H1 (cell line): ENCODE results near the gene CFAP141. TPM values are rescaled to one million over a fixed set of nuclear protein-coding genes. Genes with fewer than 3 reads are reported as not detected.

Experiments used
- CTCF ChIA-PET: fragments of 300-600 bp; sonication (Branson Sonifier 250); formaldehyde crosslinking; loops from one replicate; lab custom pipeline; 2021; ENCODE audit not compliant: partially characterized antibody; lab: Charles Lee
- POLR2A ChIA-PET: fragments of 300-600 bp; sonication (Branson Sonifier 250); formaldehyde crosslinking; loops from one replicate; lab custom pipeline; 2021; ENCODE audit warnings: inconsistent platforms; ENCODE audit not compliant: partially characterized antibody; lab: Charles Lee
- DNase-seq, 2 experiments: peaks; one replicate each; pipeline versions ENCODE4 v3.0.0 to v3.0.0-alpha.2; 2010 to 2022; ENCODE audit warnings: low spot score in 2 of 2, low read depth in 1 of 2, mixed read lengths in 1 of 2
- FAIRE-seq: peaks from 2 replicates; lab custom pipeline; 2011; peaks lifted over from hg19 to GRCh38; lab: Jason Lieb, UNC
- H2AFZ ChIP-seq: 2 replicates; pipeline ENCODE4 v1.8.1; 2012; ENCODE audit warnings: low read length, inconsistent platforms
- H2AK5ac ChIP-seq: 2 replicates; pipeline ENCODE4 v1.6.1; 2013; ENCODE audit warnings: low read depth, low read length
- H2BK120ac ChIP-seq: replicated peaks from 2 replicates; pipeline ENCODE3; 2013; ENCODE audit warnings: low read depth, low read length, inconsistent platforms
- H2BK12ac ChIP-seq: 2 replicates; pipeline ENCODE4 v1.6.1; 2013; ENCODE audit warnings: low read depth, low read length
- H2BK15ac ChIP-seq: 2 replicates; pipeline ENCODE4 v1.6.1; 2013; ENCODE audit warnings: low read length
- H2BK20ac ChIP-seq: 2 replicates; pipeline ENCODE4 v1.6.1; 2013; ENCODE audit warnings: low read length
- H2BK5ac ChIP-seq: 2 replicates; pipeline ENCODE4 v1.6.1; 2013; ENCODE audit warnings: low read depth, low read length
- H3K14ac ChIP-seq: 2 replicates; pipeline ENCODE4 v1.6.1; 2013; ENCODE audit warnings: inconsistent platforms; ENCODE audit not compliant: insufficient read length
- H3K18ac ChIP-seq: 2 replicates; pipeline ENCODE4 v1.6.1; 2013; ENCODE audit warnings: low read length; ENCODE audit errors: extremely low read depth
- H3K23ac ChIP-seq: 2 replicates; pipeline ENCODE4 v1.6.1; 2013; ENCODE audit warnings: inconsistent platforms; ENCODE audit not compliant: insufficient read length
- H3K23me2 ChIP-seq: 2 replicates; pipeline ENCODE4 v1.6.1; 2013; ENCODE audit warnings: low read depth, low read length
- H3K27ac ChIP-seq: 2 replicates; pipeline ENCODE4 v1.6.1; 2011; ENCODE audit warnings: low read depth, low read length, inconsistent platforms
- H3K27me3 ChIP-seq, 4 experiments: replicated peaks in 1 of 4; 1 replicate in 1 of 4; 2 replicates in 3 of 4; pipeline versions ENCODE4 v1.6.1 to v1.8.1; 2011 to 2013; ENCODE audit warnings: low read length in 3 of 4, mild to moderate bottlenecking in 3 of 4, inconsistent platforms in 2 of 4, mixed read lengths in 2 of 4, moderate library complexity in 1 of 4; ENCODE audit not compliant: control insufficient read depth in 3 of 4, insufficient read depth in 3 of 4; ENCODE audit errors: extremely low read depth in 1 of 4
- H3K36me3 ChIP-seq, 4 experiments: 2 replicates each; pipeline versions ENCODE4 v1.6.1 to v1.8.1; 2011 to 2013; ENCODE audit warnings: mild to moderate bottlenecking in 4 of 4, low read length in 3 of 4, moderate library complexity in 2 of 4, control low read depth in 1 of 4, inconsistent platforms in 1 of 4; ENCODE audit not compliant: insufficient read depth in 4 of 4, control insufficient read depth in 2 of 4
- H3K4ac ChIP-seq: replicated peaks from 2 replicates; pipeline ENCODE3; 2013; ENCODE audit warnings: low read length, low read depth, mixed read lengths, inconsistent platforms; ENCODE audit not compliant: insufficient read length
- H3K4me1 ChIP-seq, 4 experiments: replicated peaks in 1 of 4; 1 replicate in 1 of 4; 2 replicates in 3 of 4; pipeline versions ENCODE4 v1.6.1 to v1.8.1; 2011 to 2013; ENCODE audit warnings: low read length in 3 of 4, inconsistent platforms in 2 of 4, mixed read lengths in 1 of 4; ENCODE audit not compliant: insufficient read depth in 4 of 4, control insufficient read depth in 3 of 4
- H3K4me2 ChIP-seq, 2 experiments: 2 replicates each; pipeline versions ENCODE4 v1.6.1 to v1.8.1; 2011 to 2013; ENCODE audit warnings: low read depth in 2 of 2, low read length in 2 of 2, control low read depth in 1 of 2, inconsistent platforms in 1 of 2, mild to moderate bottlenecking in 1 of 2; ENCODE audit not compliant: insufficient read depth in 1 of 2
- H3K4me3 ChIP-seq, 4 experiments: fragments of 200-600, 300-600 bp in 1 of 4; sonication (generic), shearing (Covaris generic), sonication (Bioruptor Twin) in 1 of 4; 2 replicates each; pipeline versions ENCODE4 v1.5.1 to v1.8.1; 2011 to 2016; ENCODE audit warnings: low read length in 4 of 4, low read depth in 3 of 4, control low read depth in 2 of 4, inconsistent platforms in 2 of 4, mild to moderate bottlenecking in 2 of 4, mixed read lengths in 1 of 4, moderate library complexity in 1 of 4; ENCODE audit not compliant: insufficient read depth in 2 of 4; ENCODE audit errors: extremely low read depth in 1 of 4
- H3K56ac ChIP-seq: replicated peaks from 2 replicates; pipeline ENCODE3; 2013; ENCODE audit warnings: low read depth, mild to moderate bottlenecking, mixed read lengths, low read length, inconsistent platforms; ENCODE audit not compliant: insufficient read length
- H3K79me1 ChIP-seq: 2 replicates; pipeline ENCODE4 v1.6.1; 2013; ENCODE audit warnings: low read depth, low read length, control low read depth
- H3K79me2 ChIP-seq, 2 experiments: 2 replicates each; pipeline versions ENCODE4 v1.6.1 to v1.8.1; 2012 to 2013; ENCODE audit warnings: low read length in 2 of 2, mild to moderate bottlenecking in 2 of 2, inconsistent platforms in 1 of 2; ENCODE audit not compliant: insufficient read depth in 2 of 2, control insufficient read depth in 1 of 2
- H3K9ac ChIP-seq, 4 experiments: replicated peaks in 1 of 4; 1 replicate in 1 of 4; 2 replicates in 3 of 4; pipeline versions ENCODE4 v1.6.1 to v1.8.1; 2011 to 2013; ENCODE audit warnings: low read depth in 3 of 4, low read length in 3 of 4, control low read depth in 2 of 4, mild to moderate bottlenecking in 2 of 4, moderate library complexity in 2 of 4, inconsistent platforms in 1 of 4; ENCODE audit errors: extremely low read depth in 1 of 4
- H3K9me3 ChIP-seq, 2 experiments: 2 replicates each; pipeline versions ENCODE4 v1.6.1 to v1.8.1; 2012 to 2013; ENCODE audit warnings: mild to moderate bottlenecking in 2 of 2, moderate library complexity in 2 of 2, control low read depth in 1 of 2, inconsistent platforms in 1 of 2, low read depth in 1 of 2, low read length in 1 of 2, mixed read lengths in 1 of 2; ENCODE audit not compliant: insufficient read depth in 2 of 2
- H4K20me1 ChIP-seq, 2 experiments: replicated peaks in 1 of 2; 2 replicates each; pipeline versions ENCODE3 to v1.8.1; 2011 to 2013; ENCODE audit warnings: inconsistent platforms in 2 of 2, low read length in 2 of 2, mild to moderate bottlenecking in 1 of 2; ENCODE audit not compliant: insufficient read depth in 2 of 2, control insufficient read depth in 1 of 2
- H4K5ac ChIP-seq: 2 replicates; pipeline ENCODE4 v1.6.1; 2013; ENCODE audit warnings: low read length, low read depth, mixed read lengths, inconsistent platforms; ENCODE audit not compliant: insufficient read length
- H4K8ac ChIP-seq: 2 replicates; pipeline ENCODE4 v1.8.0; 2013; ENCODE audit warnings: mild to moderate bottlenecking, moderate library complexity, low read length, inconsistent platforms; ENCODE audit not compliant: insufficient read depth; ENCODE audit errors: extremely low read depth
- H4K91ac ChIP-seq: replicated peaks from 2 replicates; pipeline ENCODE3; 2013; ENCODE audit warnings: low read length, mixed read lengths, inconsistent platforms; ENCODE audit not compliant: insufficient read length
- CHD2 ChIP-seq: IDR thresholded peaks from 2 replicates; pipeline ENCODE4 v1.6.1; 2012; ENCODE audit warnings: low read length, improper control_type of control experiment
- CREB1 ChIP-seq: IDR thresholded peaks from 2 replicates; pipeline ENCODE4 v1.6.1; 2012; ENCODE audit warnings: inconsistent platforms
- CTCF ChIP-seq, 3 experiments: IDR thresholded peaks; 1 replicate in 2 of 3; 2 replicates in 1 of 3; pipeline versions ENCODE4 v1.5.1 to v1.6.1; 2011; ENCODE audit warnings: low read length in 3 of 3, mild to moderate bottlenecking in 3 of 3, inconsistent platforms in 2 of 3, low read depth in 1 of 3, moderate library complexity in 1 of 3; ENCODE audit not compliant: insufficient read depth in 1 of 3; ENCODE audit errors: control extremely low read depth in 1 of 3
- EZH2 ChIP-seq: fragments of 200-600 bp; sonication (generic); IDR thresholded peaks from 2 replicates; pipeline ENCODE4 v1.7.1; 2012; ENCODE audit warnings: low read depth, mild to moderate bottlenecking, moderate library complexity, low read length, inconsistent platforms; ENCODE audit not compliant: severe bottlenecking
- GABPA ChIP-seq: IDR thresholded peaks from 2 replicates; pipeline ENCODE4 v1.6.1; 2011; ENCODE audit warnings: mild to moderate bottlenecking, low read length, moderate library complexity, borderline replicate concordance; ENCODE audit not compliant: insufficient read depth
- NANOG ChIP-seq: IDR thresholded peaks from 2 replicates; pipeline ENCODE4 v1.6.1; 2011; ENCODE audit warnings: low read length, low read depth, mild to moderate bottlenecking, inconsistent platforms; ENCODE audit not compliant: insufficient read depth, poor library complexity, severe bottlenecking
- POLR2A ChIP-seq, 2 experiments: IDR thresholded peaks; 1 replicate in 1 of 2; 2 replicates in 1 of 2; pipeline ENCODE4 v1.6.1; 2011; ENCODE audit warnings: low read depth in 2 of 2, low read length in 2 of 2, mild to moderate bottlenecking in 2 of 2; ENCODE audit errors: control extremely low read depth in 1 of 2
- SAP30 ChIP-seq: fragments of 300-600 bp; sonication (generic); IDR thresholded peaks from 2 replicates; pipeline ENCODE4 v1.7.1; 2012; ENCODE audit warnings: low read length, moderate library complexity, mild to moderate bottlenecking, inconsistent platforms; ENCODE audit not compliant: insufficient read depth, insufficient replicate concordance
- SIN3A ChIP-seq, 2 experiments: IDR thresholded peaks in 1 of 2; conservative IDR thresholded peaks in 1 of 2; 2 replicates each; pipeline ENCODE4 v1.6.1; 2011 to 2012; ENCODE audit warnings: low read length in 2 of 2, improper control_type of control experiment in 1 of 2, low read depth in 1 of 2, mild to moderate bottlenecking in 1 of 2
- SRF ChIP-seq: IDR thresholded peaks from 2 replicates; pipeline ENCODE4 v1.6.1; 2011; ENCODE audit warnings: mild to moderate bottlenecking, low read depth, low read length, moderate library complexity
- TAF1 ChIP-seq: IDR thresholded peaks from 2 replicates; pipeline ENCODE4 v1.6.1; 2011; ENCODE audit warnings: mild to moderate bottlenecking, low read depth, low read length
- WGBS, 2 experiments: shearing (Covaris generic) in 1 of 2; methylation state at CpG; one replicate each; pipeline versions ENCODE4 v1.1.6 to v1.1.7; 2013 to 2015; ENCODE audit warnings: low lambda C conversion rate in 2 of 2, mixed read lengths in 2 of 2, inconsistent platforms in 1 of 2, low coverage in 1 of 2, missing lambda C conversion rate in 1 of 2; ENCODE audit not compliant: insufficient replicate concordance in 2 of 2, insufficient coverage in 1 of 2, insufficient read length in 1 of 2; ENCODE audit errors: extremely low coverage in 1 of 2, missing lambda C conversion rate in 1 of 2; 5-methylcytosine and 5-hydroxymethylcytosine counted together
- polyA plus RNA-seq, 7 experiments: library from polyadenylated mRNA; depleted of rRNA in 3 of 7; stranded (reverse) in 5 of 7; unstranded in 2 of 7; fragments of >200 nt in 5 of 7; fragments of 200-250 nt in 2 of 7; gene quantifications; 1 replicate in 5 of 7; 2 replicates in 1 of 7; 4 replicates in 1 of 7; pipeline versions ENCODE4 v1.2.1 to v1.2.3, GENCODE V29; 2011 to 2013; ENCODE audit warnings: missing spikeins in 2 of 7, mixed read lengths in 2 of 7
- total RNA-seq: library from RNA; stranded (reverse); fragmentation: NEBNext Ultra II Directional; extraction: Animal tissue kit (Norgen Biotek cat#: 25700); gene quantifications from 2 replicates; pipeline ENCODE4 v1.2.1, GENCODE V29; 2021

CFAP141 gene
- total and polyA plus RNA-seq, 2 of the 8 experiments (the other 6 are each of a cell fraction or from before 2014, with no cell fraction given) = not detected

- H3K36me3 ChIP-seq = peaks cover 17 to 60% (median 41%) of the 10 kb centered on the region in 4 experiments
- TF ChIP-seq SIN3A (conservative IDR thresholded peaks at IDR 0.05 in 1 of 2, IDR thresholded peaks at IDR 0.05 in 1 of 2; ENCODE audit: low read depth in 1 of 2, low read length in 2 of 2) (no peak), CREB1 (no peak), SRF (no peak), SAP30 (no peak), CHD2 (no peak), TAF1 (no peak), CTCF (IDR thresholded peaks at IDR 0.05; ENCODE audit: control extremely low read depth in 1 of 3, insufficient read depth in 1 of 3, low read depth in 1 of 3, low read length in 3 of 3) (no peak), GABPA (no peak), EZH2 (no peak), NANOG (no peak), POLR2A (IDR thresholded peaks at IDR 0.05; ENCODE audit: control extremely low read depth in 1 of 2, low read depth in 2 of 2, low read length in 2 of 2) (no peak)
Observed at GRCh38 chr1:154207262-154207661, 1.1 kb upstream of the CFAP141 start.

More at GRCh38 chr1:154207262-154207661, 1.1 kb upstream of the CFAP141 start:
- Histone ChIP-seq H2AK5ac (no peak overlapping the region), H3K18ac (no peak overlapping the region), H3K9ac (no peak overlapping the region), H4K20me1 (peaks cover 0 to 6% of the 10 kb centered on the region in 2 experiments), H3K79me1 (no peaks in the 10 kb centered on the region), H3K4ac (no peak overlapping the region), H3K14ac (no peak overlapping the region), H3K23me2 (no peaks in the 10 kb centered on the region), H2AFZ (no peak overlapping the region), H3K27me3 (no peaks in the 10 kb centered on the region), H3K9me3 (no peaks in the 10 kb centered on the region), H2BK120ac (no peak overlapping the region), H4K91ac (no peak overlapping the region), H2BK12ac (no peak overlapping the region), H3K4me3 (no peak overlapping the region), H2BK5ac (no peak overlapping the region), H4K8ac (no peak overlapping the region; the same call in 1 of the 2 replicates), H3K23ac (no peak overlapping the region), H3K4me2 (no peak overlapping the region), H2BK15ac (no peak overlapping the region), H3K27ac (no peak overlapping the region), H4K5ac (no peak overlapping the region), H3K56ac (no peak overlapping the region), H2BK20ac (no peak overlapping the region), H3K79me2 (no peaks in the 10 kb centered on the region), H3K4me1 (no peaks in the 10 kb centered on the region)
- FAIRE-seq (no peak), DNase-seq (no peak)
- ChIA-PET CTCF (interaction anchor here (0.8 to 1.9 kb wide), 4 partner anchors 8 to 64 kb away, joined by 3 to 5 read pairs (median 4); no protein-coding TSS in a partner anchor), POLR2A (interaction anchor here (0.7 to 3.9 kb wide), 13 partner anchors 8 to 65 kb away, joined by 3 to 32 read pairs (median 3); partner anchors contain the start of genes HAX1, TPM3 and UBAP2L)
- WGBS, 2 experiments = 96% methylated on average over 9 of the region's 9 CpGs; no CpG with 5 or more reads in 1 of the 2 experiments
